GM23338 (cell line): ENCODE data around the gene RNF151. TPM values are rescaled to one million over a fixed set of nuclear protein-coding genes. Genes with fewer than 3 reads are reported as not detected.

Source experiments
- ATAC-seq: fragments of 200-7000 bp; cut with Tn5 transposase; 3 replicates; pipeline ENCODE4 v1.9.1; 2020
- DNase-seq: peaks from one replicate; pipeline ENCODE4 v3.0.0-alpha.2; 2015; ENCODE audit warnings: low spot score
- H2AFZ ChIP-seq: fragments of 200-600 bp; sonication (generic); 2 replicates; pipeline ENCODE4 v1.8.0; 2016; ENCODE audit warnings: antibody characterized with exemption, mild to moderate bottlenecking, moderate library complexity
- H3F3A ChIP-seq: fragments of 200-600 bp; sonication (generic); replicated peaks from 2 replicates; pipeline ENCODE4 v1.8.0; 2017; ENCODE audit warnings: antibody characterized with exemption, mixed run types, low read depth
- H3K27ac ChIP-seq: fragments of 200-600 bp; sonication (generic); 2 replicates; pipeline ENCODE4 v1.6.1; 2016; ENCODE audit warnings: low read depth
- H3K27me3 ChIP-seq: fragments of 200-600 bp; sonication (generic); 2 replicates; pipeline ENCODE4 v1.8.0; 2016; ENCODE audit warnings: mild to moderate bottlenecking, mixed run types, moderate library complexity; ENCODE audit not compliant: insufficient read depth
- H3K36me3 ChIP-seq: fragments of 200-600 bp; sonication (generic); 2 replicates; pipeline ENCODE4 v1.8.0; 2016; ENCODE audit warnings: mild to moderate bottlenecking; ENCODE audit not compliant: insufficient read depth
- H3K4me1 ChIP-seq: fragments of 200-600 bp; sonication (generic); 2 replicates; pipeline ENCODE4 v1.8.0; 2016; ENCODE audit warnings: mild to moderate bottlenecking, moderate library complexity; ENCODE audit not compliant: insufficient read depth
- H3K4me2 ChIP-seq: fragments of 200-600 bp; sonication (generic); 2 replicates; pipeline ENCODE4 v1.7.1; 2017; ENCODE audit warnings: mixed run types
- H3K4me3 ChIP-seq: fragments of 200-600 bp; sonication (generic); 2 replicates; pipeline ENCODE4 v1.6.1; 2016; ENCODE audit warnings: mixed run types
- H3K79me2 ChIP-seq: fragments of 200-600 bp; sonication (generic); replicated peaks from 2 replicates; pipeline ENCODE4 v1.8.0; 2017; ENCODE audit warnings: mild to moderate bottlenecking; ENCODE audit not compliant: insufficient read depth
- H3K9me2 ChIP-seq: fragments of 200-600 bp; sonication (generic); 2 replicates; pipeline ENCODE4 v1.8.0; 2017; ENCODE audit not compliant: insufficient read depth
- H4K20me1 ChIP-seq: fragments of 200-600 bp; sonication (generic); replicated peaks from 2 replicates; pipeline ENCODE4 v1.8.0; 2017; ENCODE audit warnings: mild to moderate bottlenecking; ENCODE audit not compliant: insufficient read depth
- H3K27ac Mint-ChIP-seq: 2 replicates; pipeline ENCODE4 v1.8.0; 2020; ENCODE audit warnings: inconsistent platforms, mild to moderate bottlenecking, moderate library complexity, mixed read lengths
- H3K27me3 Mint-ChIP-seq: 3 replicates; pipeline ENCODE4 v1.8.0; 2022; ENCODE audit warnings: low read depth, mild to moderate bottlenecking, moderate library complexity, mixed read lengths, inconsistent platforms; ENCODE audit not compliant: insufficient read depth, poor library complexity
- H3K36me3 Mint-ChIP-seq: 3 replicates; pipeline ENCODE4 v1.8.0; 2021; ENCODE audit warnings: low read depth, mild to moderate bottlenecking, inconsistent platforms, moderate library complexity, mixed read lengths
- H3K4me1 Mint-ChIP-seq: 3 replicates; pipeline ENCODE4 v1.8.0; 2020; ENCODE audit warnings: mild to moderate bottlenecking, inconsistent platforms, mixed read lengths
- H3K4me3 Mint-ChIP-seq: 3 replicates; pipeline ENCODE4 v1.8.0; 2021; ENCODE audit warnings: moderate library complexity, mild to moderate bottlenecking, inconsistent platforms, mixed read lengths
- H3K9me3 Mint-ChIP-seq: 3 replicates; pipeline ENCODE4 v1.8.0; 2020; ENCODE audit warnings: moderate library complexity, mild to moderate bottlenecking, inconsistent platforms, mixed read lengths
- CREB1 ChIP-seq: fragments of 250-450 bp; sonication (Bioruptor Pico); IDR thresholded peaks from 2 replicates; pipeline ENCODE4 v1.5.0; 2020; ENCODE audit warnings: low read depth, mild to moderate bottlenecking, moderate library complexity
- CTCF ChIP-seq, 2 experiments: fragments of 200-600 bp in 1 of 2; sonication (generic) in 1 of 2; conservative IDR thresholded peaks; 2 replicates each; pipeline versions ENCODE4 v1.5.1 to v1.6.1; 2016 to 2017; ENCODE audit warnings: antibody characterized with exemption in 2 of 2, low read depth in 2 of 2, mild to moderate bottlenecking in 2 of 2, moderate library complexity in 1 of 2
- JUNB ChIP-seq: IDR thresholded peaks from one replicate; pipeline ENCODE4 v1.6.1; 2016; ENCODE audit warnings: antibody characterized with exemption; ENCODE audit not compliant: unreplicated experiment
- NANOG ChIP-seq: IDR thresholded peaks from 2 replicates; pipeline ENCODE4 v1.6.1; 2016; ENCODE audit warnings: antibody characterized with exemption, borderline replicate concordance
- POLR2AphosphoS5 ChIP-seq: IDR thresholded peaks from 2 replicates; pipeline ENCODE4 v1.6.1; 2016; ENCODE audit warnings: antibody characterized with exemption, low read depth
- REST ChIP-seq: IDR thresholded peaks from one replicate; pipeline ENCODE4 v1.6.1; 2018; ENCODE audit warnings: antibody characterized with exemption; ENCODE audit not compliant: unreplicated experiment
- ZNF114 ChIP-seq: fragments of 250-450 bp; sonication (Bioruptor Pico); IDR thresholded peaks from 2 replicates; pipeline ENCODE4 v1.5.0; 2020; ENCODE audit warnings: mild to moderate bottlenecking, moderate library complexity
- polyA plus RNA-seq: library from polyadenylated mRNA; unstranded; fragments of >200 nt; fragmentation: Nextera tagmentation; extraction: Ambion mirVana; gene quantifications from 2 replicates; pipeline ENCODE4 v1.2.1, GENCODE V29; 2016
- total RNA-seq: library from RNA; depleted of rRNA; stranded (reverse); fragments of >200 nt; shearing (Covaris generic); gene quantifications from 2 replicates; pipeline ENCODE4 v1.2.3, GENCODE V29; 2014

RNF151 gene
- total and polyA plus RNA-seq, 2 experiments from 2014 or later, result not detected

GRCh38 chr16:1929578-1930337, 36.9 kb upstream of the RNF151 start:
- Mint-ChIP-seq H3K4me1 (peaks cover 7% of the 10 kb centered on the region), H3K27me3 (peaks cover 33% of the 10 kb centered on the region), H3K27ac (no peak overlapping the region), H3K9me3 (no peaks in the 10 kb centered on the region), H3K36me3 (no peaks in the 10 kb centered on the region), H3K4me3 (no peak overlapping the region; the same call in 2 of the 3 replicates)
- Histone ChIP-seq H2AFZ (peak overlapping the region; percentile 94), H3K27me3 (peaks cover 24% of the 10 kb centered on the region), H3K4me2 (peak overlapping the region; percentile 84), H4K20me1 (no peaks in the 10 kb centered on the region), H3K4me3 (peak overlapping the region; percentile 66), H3K9me2 (no peaks in the 10 kb centered on the region), H3K36me3 (no peaks in the 10 kb centered on the region), H3K27ac (no peak overlapping the region), H3K79me2 (no peaks in the 10 kb centered on the region), H3F3A (no peaks in the 10 kb centered on the region), H3K4me1 (0 out of 2 replicates have a peak, but pooled peaks cover 2% of the 10 kb centered on the region)
- TF ChIP-seq REST, result no peak
- peak; percentile 57 to 94 for TF ChIP-seq CTCF (conservative IDR thresholded peaks at IDR 0.05; ENCODE audit: low read depth in 2 of 2)
- TF ChIP-seq JUNB, result no peak
- TF ChIP-seq ZNF114 (CRISPR knock-in tag), result no peak
- TF ChIP-seq NANOG, result no peak
- TF ChIP-seq CREB1 (CRISPR knock-in tag), result peak; percentile 61
- no peak; the same call in 1 of the 2 replicates for TF ChIP-seq POLR2AphosphoS5
- ATAC-seq (peak; percentile 80), DNase-seq (peak; percentile 83)

GRCh38 chr16:1930338-1930720, 36.3 kb upstream of the RNF151 start:
- ATAC-seq, result no peak
- Histone ChIP-seq H3K27me3 (peaks cover 24% of the 10 kb centered on the region), H3K79me2 (no peaks in the 10 kb centered on the region), H3K36me3 (no peaks in the 10 kb centered on the region), H3K27ac (no peak overlapping the region), H3K4me3 (no peak overlapping the region), H3F3A (no peaks in the 10 kb centered on the region), H4K20me1 (no peaks in the 10 kb centered on the region), H2AFZ (peak overlapping the region; percentile 94), H3K4me2 (peak overlapping the region; percentile 55; the same call in 1 of the 2 replicates), H3K9me2 (no peaks in the 10 kb centered on the region), H3K4me1 (0 out of 2 replicates have a peak, but pooled peaks cover 2% of the 10 kb centered on the region)
- H3K27ac Mint-ChIP-seq, result no peak overlapping the region
- H3K4me1 Mint-ChIP-seq, result 0 out of 3 replicates have a peak, but pooled peaks cover 7% of the 10 kb centered on the region
- H3K4me3 Mint-ChIP-seq, result no peak overlapping the region
- no peak for TF ChIP-seq NANOG
- no peaks in the 10 kb centered on the region for H3K36me3 Mint-ChIP-seq
- H3K9me3 Mint-ChIP-seq, result no peaks in the 10 kb centered on the region
- H3K27me3 Mint-ChIP-seq, result peaks cover 28% of the 10 kb centered on the region
- no peak for DNase-seq
